ENCODE measurements around the gene RNF103.

GRCh38 chr2:86646329-86646728 is 22.7 kb upstream of the RNF103 start:
- TF ChIP-seq POLR2A (IDR thresholded peaks at IDR 0.05; ENCODE audit: control extremely low read depth in 1 of 2, low read depth in 2 of 2, low read length in 2 of 2) = no peak
- no peak for TF ChIP-seq CHD2 (IDR thresholded peaks at IDR 0.05; ENCODE audit: low read length)
- TF ChIP-seq JUN (IDR thresholded peaks at IDR 0.05; ENCODE audit: low read depth, low read length) = no peak
- no peak for TF ChIP-seq CHD1 (IDR thresholded peaks at IDR 0.05; ENCODE audit: low read depth, low read length)
- TF ChIP-seq USF2 (IDR thresholded peaks at IDR 0.05; ENCODE audit: low read length) = no peak

Data from H1 (cell line).